Stimulated activated CD4-positive, alpha-beta T cell treated with anti-CD3 and anti-CD28 coated beads, Interleukin-2, amount 100 ng/mL, for 4 hours (primary cell): ENCODE data around the gene PMFBP1.

Experiments
- DNase-seq: peaks from one replicate; pipeline ENCODE4 v3.0.0-alpha.2; 2020; ENCODE audit warnings: low read depth

PMFBP1 gene

GRCh38 chr16:72172105-72173034 lies at the start of gene PMFBP1:
Gene PMFBP1, minus strand, starts transcription at chr16:72172155. Its CDS starts 947 bp downstream, at chr16:72171208.
- DNase-seq = no peak

GRCh38 chr16:72221630-72222024 lies 49.7 kb upstream of the PMFBP1 start:
- no peak for DNase-seq

- DNase-seq = no peak
Observed at GRCh38 chr16:72220875-72221629, 49.1 kb upstream of the PMFBP1 start.

- DNase-seq = no peak
Observed at GRCh38 chr16:72219282-72219681, 47.3 kb upstream of the PMFBP1 start.

GRCh38 chr16:72216767-72217166 lies 44.8 kb upstream of the PMFBP1 start:
- DNase-seq = no peak

- no peak for DNase-seq
Observed at GRCh38 chr16:72214821-72215220, 42.9 kb upstream of the PMFBP1 start.

- DNase-seq = no peak
Observed at GRCh38 chr16:72211110-72211509, 39.2 kb upstream of the PMFBP1 start.

- no peak for DNase-seq
Observed at GRCh38 chr16:72210555-72210954, 38.6 kb upstream of the PMFBP1 start.

- no peak for DNase-seq
Observed at GRCh38 chr16:72210072-72210471, 38.1 kb upstream of the PMFBP1 start.

GRCh38 chr16:72206299-72206698 lies 34.3 kb upstream of the PMFBP1 start:
- no peak for DNase-seq

- DNase-seq = no peak
Observed at GRCh38 chr16:72203401-72203800, 31.4 kb upstream of the PMFBP1 start.

- no peak for DNase-seq
Observed at GRCh38 chr16:72202014-72202413, 30.1 kb upstream of the PMFBP1 start.

- no peak for DNase-seq
Observed at GRCh38 chr16:72201387-72201786, 29.4 kb upstream of the PMFBP1 start.

GRCh38 chr16:72199761-72200337 lies 27.9 kb upstream of the PMFBP1 start:
- no peak for DNase-seq

GRCh38 chr16:72198771-72199201 lies 26.8 kb upstream of the PMFBP1 start:
- DNase-seq = no peak

GRCh38 chr16:72198021-72198711 lies 26.2 kb upstream of the PMFBP1 start:
- DNase-seq = no peak

GRCh38 chr16:72197545-72197944 lies 25.6 kb upstream of the PMFBP1 start:
- no peak for DNase-seq

GRCh38 chr16:72195609-72196008 lies 23.7 kb upstream of the PMFBP1 start:
- DNase-seq = no peak

- DNase-seq = no peak
Observed at GRCh38 chr16:72191551-72191950, 19.6 kb upstream of the PMFBP1 start.

- DNase-seq = no peak
Observed at GRCh38 chr16:72189865-72190371, 18.0 kb upstream of the PMFBP1 start.

- DNase-seq = no peak
Observed at GRCh38 chr16:72188541-72188940, 16.6 kb upstream of the PMFBP1 start.

GRCh38 chr16:72187551-72187950 lies 15.6 kb upstream of the PMFBP1 start:
- no peak for DNase-seq
